HG03139 (cell line): ENCODE results near the gene RPGRIP1L.

Experiments used
- ATAC-seq: cut with Tn5 transposase; IDR thresholded peaks from one replicate; pipeline ENCODE4 v1.9.1; 2021; ENCODE audit not compliant: unreplicated experiment

The RPGRIP1L gene

GRCh38 chr16:53608094-53608493, 95.6 kb downstream of the RPGRIP1L start:
- ATAC-seq: no peak

GRCh38 chr16:53605831-53606400, 97.7 kb downstream of the RPGRIP1L start:
- no peak for ATAC-seq

DNA sequence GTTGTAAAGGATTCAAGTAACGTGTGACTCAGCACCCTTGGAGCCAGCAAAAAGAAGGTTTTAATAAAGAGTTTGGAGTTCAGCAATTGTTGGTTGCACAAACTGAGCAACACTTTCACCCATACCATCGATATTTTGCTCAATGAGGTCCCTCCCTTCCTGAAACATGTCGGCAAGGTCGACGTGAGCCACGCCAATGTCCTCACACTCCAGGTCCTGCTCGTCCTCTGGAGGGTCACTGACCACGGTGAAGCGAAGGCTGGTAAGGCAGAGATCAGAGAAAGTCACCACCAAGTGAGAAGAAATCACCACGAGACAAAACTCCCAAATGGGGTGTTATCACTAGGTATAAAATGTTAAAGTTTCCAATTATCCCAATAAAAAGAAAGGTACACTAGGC, 98.3 kb downstream of the RPGRIP1L start:
- ATAC-seq: no peak

GRCh38 chr16:53601961-53602360, 101.7 kb downstream of the RPGRIP1L start:
- ATAC-seq: no peak

GRCh38 chr16:53600616-53601015, 103.0 kb downstream of the RPGRIP1L start:
- no peak for ATAC-seq

DNA sequence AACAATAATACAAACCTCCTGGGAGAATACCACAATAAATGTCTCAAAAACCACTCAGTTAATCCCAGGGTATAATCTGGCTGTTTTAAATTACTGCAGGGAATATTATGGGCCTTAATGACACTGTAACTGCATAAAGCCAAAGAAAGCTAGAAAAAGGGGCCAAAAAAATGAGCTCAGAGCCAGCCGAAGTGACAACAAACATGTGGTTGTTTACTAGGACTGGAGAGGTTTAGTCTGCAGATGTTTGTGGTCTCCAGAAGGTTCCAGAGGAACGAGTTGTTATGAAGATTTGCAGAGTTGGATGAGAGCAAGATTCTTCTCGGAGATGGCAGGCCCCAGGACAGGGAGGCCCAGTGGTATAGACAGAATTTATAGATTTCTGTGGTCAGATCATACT, 103.5 kb downstream of the RPGRIP1L start:
- ATAC-seq: no peak

- no peak for ATAC-seq
Measured at GRCh38 chr16:53599548-53599947, 104.1 kb downstream of the RPGRIP1L start.

GRCh38 chr16:53598511-53599275, 105.0 kb downstream of the RPGRIP1L start:
- ATAC-seq: no peak

DNA sequence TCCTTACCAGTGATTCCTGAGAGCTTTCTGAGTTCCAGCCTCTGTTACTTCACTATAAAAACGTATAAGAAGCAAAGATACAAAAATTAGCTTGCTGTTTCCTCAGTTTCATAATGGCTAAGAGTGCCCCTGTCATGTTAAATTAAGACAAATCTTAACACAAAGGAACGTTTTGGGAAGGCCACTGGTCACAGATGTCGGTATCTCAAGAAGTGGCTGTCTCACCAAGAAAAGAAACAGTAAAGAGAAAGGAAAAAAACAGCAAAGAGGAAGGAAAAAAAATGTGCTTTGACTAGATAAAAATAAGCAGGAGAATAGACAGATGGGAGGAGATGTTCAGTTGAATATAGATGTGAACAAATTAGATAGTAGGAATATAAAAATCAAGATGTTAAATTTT, 105.9 kb downstream of the RPGRIP1L start:
- no peak for ATAC-seq

DNA sequence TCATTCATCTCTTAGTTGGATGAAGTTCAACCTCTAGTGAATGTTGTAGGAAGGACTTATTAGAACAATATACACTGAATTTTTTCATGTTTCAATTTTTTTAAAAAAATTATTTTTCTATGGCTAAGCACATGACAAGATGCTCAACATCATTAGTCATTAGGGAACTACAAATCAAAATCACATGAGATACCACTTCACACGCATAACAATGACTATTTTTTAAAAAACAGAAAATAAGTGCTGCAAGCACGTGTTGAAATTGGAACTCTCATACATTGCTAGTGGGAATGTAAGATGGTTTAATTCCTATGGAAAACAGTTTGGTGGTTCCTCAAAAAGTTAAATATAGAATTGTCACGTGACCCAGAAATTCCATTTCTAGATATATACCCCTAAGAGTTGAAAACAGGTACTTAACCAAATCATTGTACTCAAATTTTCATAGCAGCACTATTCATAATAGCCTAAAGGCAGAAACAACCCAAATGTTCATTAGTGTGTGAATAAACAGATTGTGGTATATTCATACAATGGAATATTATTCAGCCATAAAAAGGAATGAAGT, 115.5 kb downstream of the RPGRIP1L start:
- no peak for ATAC-seq

- ATAC-seq: no peak
Measured at GRCh38 chr16:53583401-53583800, 120.3 kb downstream of the RPGRIP1L start.

DNA sequence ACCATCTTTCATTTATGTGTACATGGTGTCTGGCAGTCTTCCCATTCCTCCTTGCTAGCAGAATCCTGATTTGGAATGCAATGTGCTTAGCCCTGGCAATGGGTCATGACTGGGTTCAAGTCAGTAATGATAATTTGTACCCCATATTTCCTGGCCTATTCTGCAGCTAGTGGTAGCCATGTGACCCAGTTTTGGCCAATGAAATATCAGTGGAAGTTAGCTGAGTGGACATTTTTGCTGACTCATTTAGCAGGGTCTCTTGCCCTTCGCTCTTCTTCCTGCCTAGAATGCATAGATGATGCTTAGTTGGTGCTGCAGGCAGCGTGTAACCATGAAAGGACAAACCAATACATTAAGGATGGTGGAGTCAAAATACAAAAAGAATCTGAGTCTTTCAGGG, 121.9 kb downstream of the RPGRIP1L start:
- ATAC-seq: no peak

DNA sequence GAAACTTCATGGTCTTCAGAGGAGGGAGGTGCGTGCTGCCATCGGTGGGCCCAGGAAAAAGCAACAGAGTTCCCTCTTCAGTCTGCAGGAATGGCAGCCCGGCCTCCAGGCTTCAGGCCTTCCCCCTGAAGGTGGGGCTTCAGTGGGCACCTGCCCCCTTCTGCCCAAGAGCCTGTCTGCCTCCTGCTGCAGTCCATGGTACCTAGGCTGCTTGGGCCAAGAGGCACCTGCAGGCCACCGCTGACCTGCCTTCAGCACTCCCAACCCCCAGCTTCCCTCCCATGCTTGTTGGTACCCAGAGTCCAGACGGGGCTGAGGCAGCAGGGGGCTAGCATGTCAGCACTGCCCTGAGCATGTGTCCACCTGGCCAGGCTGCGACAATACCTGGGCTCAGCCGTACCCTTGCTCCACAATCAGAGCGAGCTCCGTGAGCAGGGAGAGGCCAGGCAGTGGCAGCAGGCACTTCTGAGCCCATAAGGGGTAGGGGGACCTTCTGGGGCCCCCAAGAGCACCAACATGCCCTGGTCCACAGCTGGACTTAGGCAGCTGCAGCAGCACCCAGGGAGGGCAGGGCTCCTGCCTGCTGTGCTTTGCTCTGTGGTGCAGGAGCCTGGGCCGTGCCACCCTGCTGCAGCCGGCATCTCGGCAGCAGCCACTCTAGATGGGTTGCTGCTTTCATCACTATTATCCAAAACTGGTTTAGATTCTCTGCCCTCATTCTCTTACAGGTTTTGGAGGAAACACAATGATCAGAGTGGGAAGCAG, 123.4 kb downstream of the RPGRIP1L start:
- ATAC-seq: no peak

DNA sequence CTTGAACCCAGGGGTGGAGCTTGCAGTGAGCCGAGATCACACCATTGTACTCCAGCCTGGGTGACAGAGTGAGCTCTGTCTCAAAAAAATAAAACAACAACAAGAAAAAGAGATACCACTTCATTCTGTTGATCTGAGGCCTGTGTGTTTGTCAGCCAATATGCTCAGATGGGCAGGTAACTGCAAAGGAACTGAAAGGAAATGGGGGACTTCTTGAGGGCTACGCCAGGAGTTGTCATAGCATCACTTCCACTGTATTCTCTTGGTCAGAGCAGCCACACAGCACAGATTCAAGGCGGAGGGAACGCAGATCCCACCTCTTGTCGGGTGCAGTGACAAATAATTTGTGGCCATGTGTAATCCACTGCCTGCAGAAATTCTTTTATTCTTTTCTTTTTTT, 126.8 kb downstream of the RPGRIP1L start:
- no peak for ATAC-seq

DNA sequence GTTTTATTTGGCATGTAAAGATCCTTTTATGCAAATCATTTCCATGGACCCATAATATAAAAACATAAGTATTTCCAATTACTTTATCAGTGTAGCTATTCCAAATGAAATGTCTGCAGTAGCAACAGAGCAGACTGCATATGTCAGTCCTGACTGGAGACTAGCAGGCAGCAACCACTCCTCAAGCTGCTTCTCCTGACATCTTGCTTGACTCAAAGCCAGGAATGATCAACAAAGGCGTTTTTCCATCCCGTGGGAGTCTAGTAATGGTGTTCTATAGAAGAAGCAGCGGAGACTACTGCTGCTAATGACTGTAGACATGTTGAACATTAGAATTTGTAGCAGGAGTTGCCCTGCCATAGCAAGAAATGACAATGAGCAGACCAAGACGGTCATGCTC, 127.4 kb downstream of the RPGRIP1L start:
- ATAC-seq: no peak

DNA sequence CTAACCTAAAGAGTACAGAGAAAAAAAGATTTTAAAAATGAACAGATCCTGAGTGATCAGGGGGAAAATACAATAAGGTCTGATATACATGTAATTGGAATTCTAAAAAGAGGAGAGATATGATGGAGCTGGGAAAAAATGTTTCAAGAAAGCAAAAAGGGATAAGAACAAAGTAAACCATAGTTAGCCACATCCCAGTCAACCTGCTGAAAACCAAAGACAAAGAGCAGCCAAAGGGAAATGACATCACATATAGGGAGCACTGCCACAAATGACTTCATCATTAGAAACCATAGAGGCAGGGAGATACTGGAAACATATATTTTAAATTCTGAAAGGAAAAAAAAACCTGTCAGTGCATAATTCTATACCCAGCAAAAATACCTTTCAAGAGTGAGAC, 131.9 kb downstream of the RPGRIP1L start:
- ATAC-seq: no peak

- no peak for ATAC-seq
Measured at GRCh38 chr16:53566552-53567245, 137.0 kb downstream of the RPGRIP1L start.

DNA sequence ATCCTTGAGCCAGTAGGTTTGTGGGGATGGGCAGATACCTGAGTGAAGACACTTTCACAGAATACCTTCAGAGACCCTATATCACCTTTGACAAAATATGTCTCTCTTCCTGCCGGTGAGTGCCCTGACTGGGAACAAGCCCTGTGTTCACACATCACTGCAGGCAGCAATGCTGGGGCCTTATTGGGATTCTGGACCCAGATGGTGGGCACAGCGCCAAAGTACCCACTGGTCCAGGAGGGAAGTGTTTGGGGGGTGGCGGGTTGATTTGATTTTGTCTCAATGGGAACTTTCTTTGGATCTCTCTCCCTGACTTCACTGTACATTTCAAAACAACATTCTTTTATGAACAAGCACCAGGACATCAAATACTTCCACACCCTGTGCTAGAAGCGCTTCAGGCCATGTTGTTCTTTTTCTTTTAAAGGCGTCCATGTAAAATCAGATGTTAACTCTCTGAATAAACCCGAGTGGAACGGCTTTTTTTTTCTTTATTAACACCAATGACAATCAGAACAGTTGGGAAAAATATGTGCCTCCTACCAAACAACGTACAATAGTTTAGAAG, 138.3 kb downstream of the RPGRIP1L start:
- ATAC-seq: no peak

GRCh38 chr16:53563426-53563825, 140.2 kb downstream of the RPGRIP1L start:
- ATAC-seq: no peak

GRCh38 chr16:53561101-53561888, 142.4 kb downstream of the RPGRIP1L start:
- ATAC-seq: no peak
